GM12878 (cell line): ENCODE data around the gene CEACAM8. TPM values are rescaled to one million over a fixed set of nuclear protein-coding genes. Genes with fewer than 3 reads are reported as not detected.

Experiments
- ATAC-seq: fragments of 200-7000 bp; cut with Tn5 transposase; 3 replicates; pipeline ENCODE4 v1.9.1; 2020; ENCODE audit warnings: mild to moderate bottlenecking, moderate library complexity
- BruUV-seq: library from RNA; stranded (reverse); fragments of 400-500 nt; replicated peaks from 2 replicates; lab custom pipeline; 2021; lab: Mats Ljungman, UMichigan
- CTCF ChIA-PET: fragments of 300-600 bp; sonication (Branson Sonifier 250); formaldehyde crosslinking; extraction: SDS; loops from one replicate; lab custom pipeline; 2021; ENCODE audit warnings: inconsistent platforms; lab: Yijun Ruan, JAX
- POLR2A ChIA-PET: fragments of 350-600 bp; formaldehyde crosslinking; extraction: SDS; loops from one replicate; lab custom pipeline; 2021; ENCODE audit warnings: inconsistent platforms; lab: Charles Lee
- RAD21 ChIA-PET: fragments of 300-600 bp; sonication (Branson Sonifier 250); formaldehyde crosslinking; loops from one replicate; lab custom pipeline; 2023; ENCODE audit warnings: antibody characterized with exemption; ENCODE audit not compliant: unreplicated experiment; lab: Charles Lee
- SMC1A ChIA-PET: fragments of 300-600 bp; sonication (Branson Sonifier 250); formaldehyde crosslinking; loops from one replicate; lab custom pipeline; 2023; ENCODE audit not compliant: unreplicated experiment, uncharacterized antibody; lab: Charles Lee
- DNase-seq: peaks from one replicate; pipeline ENCODE4 v3.0.0-alpha.2; 2011; ENCODE audit warnings: low read depth, low spot score
- FAIRE-seq: peaks from 3 replicates; lab custom pipeline; 2011; peaks lifted over from hg19 to GRCh38; lab: Jason Lieb, UNC
- H2AFZ ChIP-seq: 2 replicates; pipeline ENCODE4 v1.6.0; 2011; ENCODE audit warnings: low read depth, low read length, control low read depth; ENCODE audit not compliant: control insufficient read depth
- H3K27ac ChIP-seq: 2 replicates; pipeline ENCODE4 v1.5.1; 2011; ENCODE audit warnings: control low read depth; ENCODE audit not compliant: control insufficient read depth, insufficient read depth
- H3K27me3 ChIP-seq, 2 experiments: replicated peaks in 1 of 2; 2 replicates each; pipeline versions ENCODE4 v1.6.0 to v1.6.1; 2011; ENCODE audit warnings: low read length in 1 of 2; ENCODE audit not compliant: control insufficient read depth in 2 of 2, insufficient read depth in 2 of 2
- H3K36me3 ChIP-seq, 2 experiments: 2 replicates each; pipeline ENCODE4 v1.5.1; 2011; ENCODE audit warnings: low read length in 1 of 2; ENCODE audit not compliant: control insufficient read depth in 2 of 2, insufficient read depth in 2 of 2
- H3K4me1 ChIP-seq: 2 replicates; pipeline ENCODE4 v1.6.1; 2011; ENCODE audit warnings: mild to moderate bottlenecking, low read length, moderate library complexity, mixed read lengths; ENCODE audit not compliant: control insufficient read depth, insufficient read depth
- H3K4me2 ChIP-seq: 2 replicates; pipeline ENCODE4 v1.6.0; 2011; ENCODE audit warnings: control low read depth; ENCODE audit not compliant: control insufficient read depth, insufficient read depth
- H3K4me3 ChIP-seq: fragments of 200-600 bp; sonication (generic); 2 replicates; pipeline ENCODE4 v1.5.1; 2016
- H3K79me2 ChIP-seq: 2 replicates; pipeline ENCODE4 v1.6.0; 2011; ENCODE audit warnings: low read length; ENCODE audit not compliant: control insufficient read depth, insufficient read depth
- H3K9ac ChIP-seq: 2 replicates; pipeline ENCODE4 v1.8.0; 2011; ENCODE audit warnings: low read length, control low read depth, mixed read lengths; ENCODE audit not compliant: control insufficient read depth, insufficient read depth
- H3K9me3 ChIP-seq: replicated peaks from 3 replicates; pipeline ENCODE4 v1.5.1; 2011; ENCODE audit warnings: mild to moderate bottlenecking, low read length; ENCODE audit not compliant: control insufficient read depth, insufficient read depth
- H4K20me1 ChIP-seq: 2 replicates; pipeline ENCODE4 v1.6.0; 2011; ENCODE audit not compliant: control insufficient read depth, insufficient read depth
- BMI1 ChIP-seq: fragments of 450-650 bp; IDR thresholded peaks from 2 replicates; pipeline ENCODE4 v1.6.1; 2016; ENCODE audit warnings: mild to moderate bottlenecking, moderate library complexity, borderline replicate concordance
- CUX1 ChIP-seq: IDR thresholded peaks from 2 replicates; pipeline ENCODE4 v1.6.1; 2012; ENCODE audit warnings: improper control_type of control experiment, low read depth, low read length; ENCODE audit not compliant: insufficient replicate concordance
- KAT2A ChIP-seq: conservative IDR thresholded peaks from 2 replicates; pipeline ENCODE4 v1.6.1; 2011; ENCODE audit warnings: low read depth, low read length; ENCODE audit not compliant: control insufficient read depth
- MTA2 ChIP-seq: fragments of 450-650 bp; IDR thresholded peaks from 2 replicates; pipeline ENCODE4 v1.6.1; 2016; ENCODE audit warnings: low read depth, mild to moderate bottlenecking, moderate library complexity
- PBX3 ChIP-seq: IDR thresholded peaks from 2 replicates; pipeline ENCODE4 v1.6.1; 2011; ENCODE audit warnings: mild to moderate bottlenecking, low read depth, low read length, moderate library complexity; ENCODE audit not compliant: insufficient replicate concordance
- POLR2A ChIP-seq: IDR thresholded peaks from 2 replicates; pipeline ENCODE4 v1.6.1; 2011; ENCODE audit warnings: low read depth, mild to moderate bottlenecking, low read length
- SIX5 ChIP-seq: IDR thresholded peaks from 2 replicates; pipeline ENCODE4 v1.6.1; 2011; ENCODE audit warnings: mild to moderate bottlenecking, low read depth, low read length, moderate library complexity; ENCODE audit not compliant: severe bottlenecking
- ZBED1 ChIP-seq: IDR thresholded peaks from 2 replicates; pipeline ENCODE4 v1.6.1; 2016; ENCODE audit warnings: borderline replicate concordance
- ZBTB11 ChIP-seq: fragments of 450-650 bp; formaldehyde crosslinking; IDR thresholded peaks from 2 replicates; pipeline ENCODE4 v1.5.0; 2022; ENCODE audit warnings: mild to moderate bottlenecking, missing genetic modification characterization
- WGBS: methylation state at CpG from one replicate; pipeline ENCODE4 v1.1.6; 2016; ENCODE audit warnings: low lambda C conversion rate; ENCODE audit not compliant: insufficient replicate concordance, insufficient coverage; ENCODE audit errors: missing lambda C conversion rate; 5-methylcytosine and 5-hydroxymethylcytosine counted together
- in situ Hi-C: fragments of 300-500 bp; cut with MboI; formaldehyde crosslinking; loops from 9 replicates; pipeline ENCODE4 v1.14.3; 2018; ENCODE audit warnings: mixed read lengths
- intact Hi-C: fragments of 100-400 bp; cut with micrococcal nuclease; formaldehyde crosslinking; loops from one replicate; pipeline ENCODE4 v1.14.2; 2022; ENCODE audit not compliant: unreplicated experiment
- polyA plus RNA-seq, 11 experiments: library from polyadenylated mRNA; depleted of rRNA in 4 of 11; unstranded in 6 of 11; stranded (reverse) in 5 of 11; fragments of >200 nt; fragmentation: Nextera tagmentation in 4 of 11; fragmentation: Illumina TruSeq in 1 of 11; extraction: Ambion mirVana in 4 of 11; extraction: Trizol in 1 of 11; gene quantifications; 1 replicate in 1 of 11; 2 replicates in 10 of 11; pipeline versions ENCODE4 v1.2.1 to v1.2.3, GENCODE V29; 2011 to 2016; ENCODE audit warnings: inconsistent platforms in 2 of 11, missing spikeins in 2 of 11, low read depth in 1 of 11
- total RNA-seq, 4 experiments: library from RNA; depleted of rRNA in 3 of 4; stranded (reverse); fragments of >200 nt in 3 of 4; fragmentation: Illumina TruSeq in 1 of 4; extraction: Trizol in 1 of 4; gene quantifications; 2 replicates each; pipeline versions ENCODE4 v1.2.1 to v1.2.3, GENCODE V29; 2013 to 2021

Gene CEACAM8
- total and polyA plus RNA-seq, 10 of the 15 experiments (the other 5 are each of a cell fraction or from before 2014, with no cell fraction given), result 0.06 TPM; not detected in 9

- Histone ChIP-seq H3K4me1 (no peaks in the 10 kb centered on the region), H3K27me3 (no peaks in the 10 kb centered on the region), H3K36me3 (no peaks in the 10 kb centered on the region), H3K9ac (no peak overlapping the region), H3K4me2 (no peak overlapping the region), H3K79me2 (no peaks in the 10 kb centered on the region), H3K4me3 (no peak overlapping the region), H2AFZ (no peak overlapping the region), H4K20me1 (no peaks in the 10 kb centered on the region)
- POLR2A ChIA-PET, result no interaction called here
- FAIRE-seq, result no peak
- 64% methylated on average over 2 of the region's 2 CpGs for WGBS
- RAD21 ChIA-PET, result interaction anchor here (2.5 kb wide), 1 partner anchor 111 kb away, joined by 10 read pairs; no protein-coding TSS in a partner anchor
- no TSS peak for BruUV-seq
- no peak for ATAC-seq
- DNase-seq, result no peak
- TF ChIP-seq KAT2A (no peak), MTA2 (no peak), POLR2A (no peak), BMI1 (no peak), SIX5 (no peak), ZBTB11 (no peak), ZBED1 (no peak), PBX3 (no peak), CUX1 (no peak)
- TF ChIP-seq, all 136 proteins: peak for 0
- no peaks in the 10 kb centered on the region for H3K9me3 ChIP-seq
- CTCF ChIA-PET, result interaction anchor here (1.0 to 5.6 kb wide), 8 partner anchors 31 to 123 kb away, joined by 3 to 31 read pairs (median 4); no protein-coding TSS in a partner anchor
- H3K27ac ChIP-seq, result no peak overlapping the region
- in situ Hi-C loops, result no loop called here
- intact Hi-C loops, result no loop called here
- SMC1A ChIA-PET, result interaction anchor here (2.5 kb wide), 1 partner anchor 95 kb away, joined by 6 read pairs; no protein-coding TSS in a partner anchor
These were observed 33.2 kb downstream of the CEACAM8 start for GRCh38 chr19:42561512-42561911.
